Stimulated activated effector memory CD8-positive, alpha-beta T cell treated with anti-CD3 and anti-CD28 coated beads, Interleukin-12 subunit alpha, Interleukin-12 subunit beta, amount 100 ng/mL, for 72 hours (primary cell): ENCODE data around the gene NELFB.

Source experiments
- ATAC-seq: fragments of 150-1000 bp; cut with Tn5 transposase; 2 replicates; pipeline ENCODE4 v1.10.0; 2021
- DNase-seq, 2 donors: peaks; one replicate each; pipeline ENCODE4 v3.0.0; 2021 to 2022; ENCODE audit warnings: low spot score in 2 of 2
- H3K27ac Mint-ChIP-seq: one replicate; pipeline ENCODE4 v1.8.0; 2022; ENCODE audit warnings: mild to moderate bottlenecking, mixed read lengths
- H3K36me3 Mint-ChIP-seq: one replicate; pipeline ENCODE4 v1.8.0; 2022; ENCODE audit warnings: mild to moderate bottlenecking, mixed read lengths
- H3K4me1 Mint-ChIP-seq: one replicate; pipeline ENCODE4 v1.8.0; 2022; ENCODE audit warnings: mixed read lengths
- H3K4me3 Mint-ChIP-seq: one replicate; pipeline ENCODE4 v1.8.0; 2022; ENCODE audit warnings: mild to moderate bottlenecking, mixed read lengths
- H3K9me3 Mint-ChIP-seq: one replicate; pipeline ENCODE4 v1.8.0; 2022; ENCODE audit warnings: mixed read lengths

NELFB gene

GRCh38 chr9:137275588-137276472 lies 20.7 kb downstream of the NELFB start:
- DNase-seq (no peak), ATAC-seq (no peak)
- H3K36me3 Mint-ChIP-seq = peaks cover 12% of the 10 kb centered on the region
- H3K4me1 Mint-ChIP-seq = peaks cover 33% of the 10 kb centered on the region
- no peaks in the 10 kb centered on the region for H3K9me3 Mint-ChIP-seq
- H3K27ac Mint-ChIP-seq = peak overlapping the region; percentile 77
- peak overlapping the region; percentile 11 for H3K4me3 Mint-ChIP-seq

GRCh38 chr9:137276473-137277328 lies 21.6 kb downstream of the NELFB start:
- no peak for ATAC-seq
- H3K36me3 Mint-ChIP-seq = peaks cover 6% of the 10 kb centered on the region

GRCh38 chr9:137277329-137278041 lies 22.4 kb downstream of the NELFB start, which contains the start of gene TOR4A:
TSS of gene TOR4A (plus strand) at chr9:137277726. CDS start at chr9:137278690, 964 bp downstream.
- Mint-ChIP-seq H3K4me1 (peaks cover 25% of the 10 kb centered on the region), H3K27ac (peak within 1 kb of the TSS; percentile 88), H3K36me3 (peaks cover 13% of the 10 kb centered on the region), H3K9me3 (no peaks in the 10 kb centered on the region), H3K4me3 (peak within 1 kb of the TSS; percentile 83)
- DNase-seq = peak; percentile 36 to 73
- ATAC-seq = peak; percentile 74

More at GRCh38 chr9:137276473-137277328, 21.6 kb downstream of the NELFB start:
- DNase-seq = no peak
- Mint-ChIP-seq H3K9me3 (no peaks in the 10 kb centered on the region), H3K27ac (peak overlapping the region; percentile 88), H3K4me3 (peak overlapping the region; percentile 83), H3K4me1 (peaks cover 25% of the 10 kb centered on the region)

DNA sequence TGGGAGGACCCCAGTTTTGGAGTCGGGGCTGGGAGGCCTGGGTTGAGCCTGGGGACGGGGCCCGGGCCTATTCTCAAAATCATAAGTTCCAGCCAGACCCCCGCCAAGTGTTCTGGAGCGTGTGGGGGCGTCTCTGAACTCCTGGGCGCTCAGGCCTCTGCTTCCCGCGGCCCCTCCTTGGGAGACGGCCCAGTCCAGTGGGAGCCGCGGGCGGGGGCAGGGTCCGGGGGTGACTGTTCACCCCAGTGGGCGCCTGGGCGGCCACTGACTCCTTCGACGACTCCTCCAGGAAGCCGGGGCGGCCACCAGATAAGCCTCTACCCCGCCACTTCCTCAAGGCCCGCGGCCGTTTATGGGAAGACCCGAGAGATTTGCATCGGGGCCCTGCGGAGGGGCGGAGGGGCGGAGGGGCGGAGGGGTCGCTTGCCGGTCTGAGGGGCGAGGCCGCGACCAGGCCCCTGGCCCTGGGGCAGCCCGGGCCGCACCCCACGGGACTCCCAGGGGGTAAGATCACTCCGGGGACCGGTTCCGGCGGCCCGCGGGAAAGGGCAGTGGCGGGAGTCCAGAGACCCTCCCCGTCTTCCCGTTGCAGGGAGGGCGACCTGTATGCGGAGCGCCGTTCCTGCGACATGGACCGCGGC lies 23.1 kb downstream of the NELFB start:
- ATAC-seq (peak; percentile 20), DNase-seq (no peak)
- peak overlapping the region; percentile 88 for H3K27ac Mint-ChIP-seq
- H3K9me3 Mint-ChIP-seq = no peaks in the 10 kb centered on the region
- H3K36me3 Mint-ChIP-seq = peaks cover 16% of the 10 kb centered on the region
- H3K4me3 Mint-ChIP-seq = peak overlapping the region; percentile 83
- peaks cover 25% of the 10 kb centered on the region for H3K4me1 Mint-ChIP-seq

GRCh38 chr9:137278721-137279711 lies 23.9 kb downstream of the NELFB start:
- Mint-ChIP-seq H3K36me3 (peaks cover 16% of the 10 kb centered on the region), H3K9me3 (no peaks in the 10 kb centered on the region), H3K4me1 (peaks cover 25% of the 10 kb centered on the region), H3K4me3 (no peak overlapping the region), H3K27ac (no peak overlapping the region)
- ATAC-seq (no peak), DNase-seq (no peak)

GRCh38 chr9:137279741-137280473 lies 24.8 kb downstream of the NELFB start:
- H3K27ac Mint-ChIP-seq = no peak overlapping the region
- DNase-seq (no peak), ATAC-seq (no peak)
- H3K9me3 Mint-ChIP-seq = no peaks in the 10 kb centered on the region
- H3K4me1 Mint-ChIP-seq = peaks cover 17% of the 10 kb centered on the region
- no peak overlapping the region for H3K4me3 Mint-ChIP-seq
- peaks cover 16% of the 10 kb centered on the region for H3K36me3 Mint-ChIP-seq

- Mint-ChIP-seq H3K36me3 (peaks cover 13% of the 10 kb centered on the region), H3K4me3 (no peak overlapping the region), H3K27ac (no peak overlapping the region), H3K4me1 (peaks cover 10% of the 10 kb centered on the region), H3K9me3 (no peaks in the 10 kb centered on the region)
- DNase-seq (no peak), ATAC-seq (no peak)
These were observed 25.6 kb downstream of the NELFB start for GRCh38 chr9:137280474-137281344.

GRCh38 chr9:137281345-137282116 lies 26.4 kb downstream of the NELFB start:
- ATAC-seq (no peak), DNase-seq (no peak)
- Mint-ChIP-seq H3K4me3 (no peak overlapping the region), H3K36me3 (peaks cover 11% of the 10 kb centered on the region), H3K4me1 (peaks cover 8% of the 10 kb centered on the region), H3K27ac (no peak overlapping the region), H3K9me3 (no peaks in the 10 kb centered on the region)

DNA sequence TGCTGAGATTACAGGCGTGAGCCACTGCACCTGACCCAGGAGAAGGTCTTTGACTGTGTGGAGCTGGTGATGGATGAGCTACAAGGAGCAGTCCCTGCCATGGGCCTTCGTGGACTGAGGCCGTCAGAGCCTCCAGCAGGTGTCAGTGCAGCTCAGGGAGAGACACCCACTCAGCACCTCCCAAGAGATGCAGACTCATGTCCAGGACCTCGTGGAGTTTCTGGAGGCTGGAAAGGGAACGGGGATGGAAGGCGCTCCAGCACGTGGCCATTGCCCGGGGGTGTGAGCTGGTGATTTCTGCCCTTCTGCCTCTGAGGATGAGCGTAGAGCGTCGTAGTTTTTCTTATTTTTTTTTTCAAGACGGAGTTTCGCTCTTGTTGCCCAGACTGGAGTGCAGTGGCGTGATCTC lies 31.9 kb downstream of the NELFB start:
- no peak overlapping the region for H3K4me3 Mint-ChIP-seq
- no peak overlapping the region for H3K27ac Mint-ChIP-seq
- ATAC-seq = no peak
- H3K9me3 Mint-ChIP-seq = no peaks in the 10 kb centered on the region
- no peak for DNase-seq
- no peaks in the 10 kb centered on the region for H3K4me1 Mint-ChIP-seq
- peaks cover 9% of the 10 kb centered on the region for H3K36me3 Mint-ChIP-seq

- no peak overlapping the region for H3K27ac Mint-ChIP-seq
- no peaks in the 10 kb centered on the region for H3K9me3 Mint-ChIP-seq
These were observed 38.0 kb downstream of the NELFB start for GRCh38 chr9:137293094-137293481.

DNA sequence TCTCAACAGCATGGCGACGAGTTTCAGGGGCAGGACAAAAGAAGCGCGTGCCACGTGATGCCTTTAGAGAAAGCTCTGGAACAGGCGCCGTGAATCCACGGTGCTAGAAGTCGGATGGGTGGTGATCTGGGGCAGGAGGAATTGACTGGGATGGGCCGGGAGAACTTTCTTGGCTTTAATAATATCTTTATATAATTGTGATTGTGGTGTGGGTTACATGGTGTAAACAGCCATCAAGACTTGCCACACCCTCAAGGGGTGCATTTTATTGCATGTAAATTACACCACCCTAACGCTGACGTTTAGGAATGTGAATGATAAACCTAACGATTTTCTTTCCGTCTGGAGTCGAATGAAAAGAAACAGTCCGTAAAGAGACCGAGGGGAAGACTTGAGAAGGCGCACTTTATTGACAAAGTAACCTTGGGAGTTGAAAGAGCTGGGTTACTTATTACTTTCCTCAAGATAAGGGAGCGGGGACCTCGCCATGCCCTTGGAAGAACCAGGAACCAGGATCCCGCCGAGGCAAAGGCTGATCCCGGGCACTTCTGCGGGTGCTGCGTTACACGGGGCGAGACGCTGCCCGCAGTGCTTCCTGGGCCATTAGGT lies 38.5 kb downstream of the NELFB start:
- no peaks in the 10 kb centered on the region for H3K36me3 Mint-ChIP-seq
- H3K4me1 Mint-ChIP-seq = peaks cover 7% of the 10 kb centered on the region
- no peak overlapping the region for H3K4me3 Mint-ChIP-seq
- DNase-seq (no peak), ATAC-seq (no peak)
- no peaks in the 10 kb centered on the region for H3K9me3 Mint-ChIP-seq
- no peak overlapping the region for H3K27ac Mint-ChIP-seq

More at GRCh38 chr9:137293094-137293481, 38.0 kb downstream of the NELFB start:
- peaks cover 7% of the 10 kb centered on the region for H3K4me1 Mint-ChIP-seq
- H3K4me3 Mint-ChIP-seq = no peak overlapping the region
- DNase-seq (no peak), ATAC-seq (no peak)
- H3K36me3 Mint-ChIP-seq = no peaks in the 10 kb centered on the region
